SU-DHL-6 (cell line): ENCODE data around the gene HSPA12A.

Experiments
- CTCF ChIP-seq: fragments of 200-600 bp; sonication (generic); IDR thresholded peaks from one replicate; pipeline ENCODE4 v1.5.1; 2017; ENCODE audit warnings: antibody characterized with exemption, mild to moderate bottlenecking, low read length, moderate library complexity; ENCODE audit not compliant: insufficient read depth, poor library complexity, severe bottlenecking
- EZH2phosphoT487 ChIP-seq: fragments of 200-600 bp; sonication (generic), shearing (Covaris generic); conservative IDR thresholded peaks from 2 replicates; pipeline ENCODE4 v1.6.1; 2018; ENCODE audit warnings: mild to moderate bottlenecking, antibody characterized with exemption, low read length, moderate library complexity, mixed read lengths

GRCh38 chr10:116691635-116692034 is 50.7 kb downstream of the HSPA12A start:
- no peak for TF ChIP-seq CTCF
- no peak for TF ChIP-seq EZH2phosphoT487
